ENCODE results near the gene MAMDC2.

DNA sequence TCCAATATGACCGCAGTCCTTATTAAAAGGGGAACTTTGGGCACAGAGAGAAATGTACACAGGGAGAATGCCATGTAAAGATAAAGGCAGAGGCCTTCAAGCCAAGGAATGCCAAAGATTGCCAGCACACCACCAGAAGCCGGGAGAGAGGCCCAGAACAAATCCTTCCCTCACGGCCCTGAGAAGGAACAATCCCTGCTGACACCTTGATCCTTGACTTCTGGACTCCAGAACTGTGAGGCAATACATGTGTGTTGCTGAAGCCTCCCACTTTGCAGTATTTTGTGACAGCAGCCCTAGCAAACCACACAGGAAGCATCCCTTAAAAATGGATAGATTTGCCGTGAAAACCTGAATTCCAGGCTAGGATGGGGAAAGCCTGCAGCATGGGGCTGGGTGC lies 80.0 kb downstream of the MAMDC2 start:
- TF ChIP-seq, protein P1, sequence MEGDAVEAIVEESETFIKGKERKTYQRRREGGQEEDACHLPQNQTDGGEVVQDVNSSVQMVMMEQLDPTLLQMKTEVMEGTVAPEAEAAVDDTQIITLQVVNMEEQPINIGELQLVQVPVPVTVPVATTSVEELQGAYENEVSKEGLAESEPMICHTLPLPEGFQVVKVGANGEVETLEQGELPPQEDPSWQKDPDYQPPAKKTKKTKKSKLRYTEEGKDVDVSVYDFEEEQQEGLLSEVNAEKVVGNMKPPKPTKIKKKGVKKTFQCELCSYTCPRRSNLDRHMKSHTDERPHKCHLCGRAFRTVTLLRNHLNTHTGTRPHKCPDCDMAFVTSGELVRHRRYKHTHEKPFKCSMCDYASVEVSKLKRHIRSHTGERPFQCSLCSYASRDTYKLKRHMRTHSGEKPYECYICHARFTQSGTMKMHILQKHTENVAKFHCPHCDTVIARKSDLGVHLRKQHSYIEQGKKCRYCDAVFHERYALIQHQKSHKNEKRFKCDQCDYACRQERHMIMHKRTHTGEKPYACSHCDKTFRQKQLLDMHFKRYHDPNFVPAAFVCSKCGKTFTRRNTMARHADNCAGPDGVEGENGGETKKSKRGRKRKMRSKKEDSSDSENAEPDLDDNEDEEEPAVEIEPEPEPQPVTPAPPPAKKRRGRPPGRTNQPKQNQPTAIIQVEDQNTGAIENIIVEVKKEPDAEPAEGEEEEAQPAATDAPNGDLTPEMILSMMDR (conservative IDR thresholded peaks at IDR 0.05; ENCODE audit: low read depth, low read length): no peak
- TF ChIP-seq RAD21 (IDR thresholded peaks at IDR 0.05; ENCODE audit: low read length) (no peak), POLR2A (IDR thresholded peaks at IDR 0.05; ENCODE audit: low read depth, low read length) (no peak), CEBPB (IDR thresholded peaks at IDR 0.05; ENCODE audit: low read depth, low read length) (no peak), RCOR1 (IDR thresholded peaks at IDR 0.05; ENCODE audit: insufficient replicate concordance, low read length) (no peak), BHLHE40 (IDR thresholded peaks at IDR 0.05; ENCODE audit: low read depth, low read length) (no peak), SMC3 (IDR thresholded peaks at IDR 0.05; ENCODE audit: low read depth, low read length) (no peak), MAFK (IDR thresholded peaks at IDR 0.05; ENCODE audit: low read depth, low read length) (no peak), CHD1 (IDR thresholded peaks at IDR 0.05; ENCODE audit: low read depth, low read length) (no peak)
- TF ChIP-seq, protein P2, sequence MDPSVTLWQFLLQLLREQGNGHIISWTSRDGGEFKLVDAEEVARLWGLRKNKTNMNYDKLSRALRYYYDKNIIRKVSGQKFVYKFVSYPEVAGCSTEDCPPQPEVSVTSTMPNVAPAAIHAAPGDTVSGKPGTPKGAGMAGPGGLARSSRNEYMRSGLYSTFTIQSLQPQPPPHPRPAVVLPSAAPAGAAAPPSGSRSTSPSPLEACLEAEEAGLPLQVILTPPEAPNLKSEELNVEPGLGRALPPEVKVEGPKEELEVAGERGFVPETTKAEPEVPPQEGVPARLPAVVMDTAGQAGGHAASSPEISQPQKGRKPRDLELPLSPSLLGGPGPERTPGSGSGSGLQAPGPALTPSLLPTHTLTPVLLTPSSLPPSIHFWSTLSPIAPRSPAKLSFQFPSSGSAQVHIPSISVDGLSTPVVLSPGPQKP (IDR thresholded peaks at IDR 0.05; ENCODE audit: borderline replicate concordance, low read depth, low read length): no peak

Measured in IMR-90 (cell line).